ENCODE measurements around the gene CAMK1D.

CAMK1D gene

GRCh38 chr10:12755075-12755474 lies 405.7 kb downstream of the CAMK1D start:
- DNase-seq (ENCODE audit: low read depth in 2 of 2): no peak

GRCh38 chr10:12757351-12757750 lies 408.0 kb downstream of the CAMK1D start:
- no peak for DNase-seq (ENCODE audit: low read depth in 2 of 2)

- DNase-seq (ENCODE audit: low read depth in 2 of 2): no peak
Measured at GRCh38 chr10:12758271-12758670, 408.9 kb downstream of the CAMK1D start.

- no peak for DNase-seq (ENCODE audit: low read depth in 2 of 2)
Measured at GRCh38 chr10:12766223-12766622, 416.9 kb downstream of the CAMK1D start.

GRCh38 chr10:12768156-12769100 lies 419.1 kb downstream of the CAMK1D start:
- no peak for DNase-seq (ENCODE audit: low read depth in 2 of 2)

- no peak for DNase-seq (ENCODE audit: low read depth in 2 of 2)
Measured at GRCh38 chr10:12769323-12770044, 420.1 kb downstream of the CAMK1D start.

GRCh38 chr10:12771981-12772760 lies 422.8 kb downstream of the CAMK1D start:
- no peak for DNase-seq (ENCODE audit: low read depth in 2 of 2)

GRCh38 chr10:12772797-12773587 lies 423.6 kb downstream of the CAMK1D start:
- DNase-seq (ENCODE audit: low read depth in 2 of 2): no peak

GRCh38 chr10:12774204-12774894 lies 425.0 kb downstream of the CAMK1D start:
- DNase-seq (ENCODE audit: low read depth in 2 of 2): no peak

GRCh38 chr10:12777840-12778585 lies 428.7 kb downstream of the CAMK1D start:
- no peak for DNase-seq (ENCODE audit: low read depth in 2 of 2)

- no peak for DNase-seq (ENCODE audit: low read depth in 2 of 2)
Measured at GRCh38 chr10:12780634-12781601, 431.6 kb downstream of the CAMK1D start.

GRCh38 chr10:12781976-12782375 lies 432.6 kb downstream of the CAMK1D start:
- DNase-seq (ENCODE audit: low read depth in 2 of 2): no peak

GRCh38 chr10:12782537-12782936 lies 433.2 kb downstream of the CAMK1D start:
- DNase-seq (ENCODE audit: low read depth in 2 of 2): no peak

- DNase-seq (ENCODE audit: low read depth in 2 of 2): no peak
Measured at GRCh38 chr10:12783293-12783692, 433.9 kb downstream of the CAMK1D start.

- DNase-seq (ENCODE audit: low read depth in 2 of 2): no peak
Measured at GRCh38 chr10:12784646-12785045, 435.3 kb downstream of the CAMK1D start.

- no peak for DNase-seq (ENCODE audit: low read depth in 2 of 2)
Measured at GRCh38 chr10:12785415-12785831, 436.1 kb downstream of the CAMK1D start.

- DNase-seq (ENCODE audit: low read depth in 2 of 2): no peak
Measured at GRCh38 chr10:12787297-12787696, 437.9 kb downstream of the CAMK1D start.

GRCh38 chr10:12788277-12788676 lies 438.9 kb downstream of the CAMK1D start:
- no peak for DNase-seq (ENCODE audit: low read depth in 2 of 2)

GRCh38 chr10:12790270-12790669 lies 440.9 kb downstream of the CAMK1D start:
- DNase-seq (ENCODE audit: low read depth in 2 of 2): no peak

All from stimulated activated CD8-positive, alpha-beta memory T cell treated with anti-CD3 and anti-CD28 coated beads, Interleukin-15, amount 100 ng/mL, for 4 hours (primary cell).